ENCODE results near the gene TMEM54. TPM values are rescaled to one million over a fixed set of nuclear protein-coding genes. Genes with fewer than 3 reads are reported as not detected.

TMEM54 gene
- total and polyA plus RNA-seq, 2 experiments from 2014 or later: 17.1 to 61.6 TPM

GRCh38 chr1:32877211-32878110, 23.7 kb downstream of the TMEM54 start:
- Histone ChIP-seq H3K36me3 (no peaks in the 10 kb centered on the region), H3K4me1 (ENCODE audit: low read depth) (no peaks in the 10 kb centered on the region), H3K27me3 (no peaks in the 10 kb centered on the region), H3K27ac (no peak overlapping the region), H3K4me3 (no peak overlapping the region), H3K9me3 (ENCODE audit: low read depth) (no peaks in the 10 kb centered on the region)
- no peak for DNase-seq (ENCODE audit: low read depth in 1 of 2, low spot score in 1 of 2)
- TF ChIP-seq CTCF (IDR thresholded peaks at IDR 0.05; ENCODE audit: low read depth, low read length): no peak

GRCh38 chr1:32876341-32877210, 24.6 kb downstream of the TMEM54 start:
- H3K4me1 ChIP-seq (ENCODE audit: low read depth): no peaks in the 10 kb centered on the region
- DNase-seq (ENCODE audit: low read depth in 1 of 2, low spot score in 1 of 2): peak; percentile 61 to 66
- H3K9me3 ChIP-seq (ENCODE audit: low read depth): no peaks in the 10 kb centered on the region
- no peak overlapping the region for H3K4me3 ChIP-seq
- H3K27me3 ChIP-seq: peaks cover 4% of the 10 kb centered on the region
- peak; percentile 94 for TF ChIP-seq CTCF (IDR thresholded peaks at IDR 0.05; ENCODE audit: low read depth, low read length)
- no peaks in the 10 kb centered on the region for H3K36me3 ChIP-seq
- H3K27ac ChIP-seq: no peak overlapping the region

GRCh38 chr1:32874860-32875752, 26.1 kb downstream of the TMEM54 start:
- no peak for DNase-seq (ENCODE audit: low read depth in 1 of 2, low spot score in 1 of 2)
- H3K27me3 ChIP-seq: peaks cover 8% of the 10 kb centered on the region
- H3K36me3 ChIP-seq: no peaks in the 10 kb centered on the region
- TF ChIP-seq CTCF (IDR thresholded peaks at IDR 0.05; ENCODE audit: low read depth, low read length): no peak
- no peaks in the 10 kb centered on the region for H3K9me3 ChIP-seq (ENCODE audit: low read depth)
- H3K27ac ChIP-seq: no peak overlapping the region
- H3K4me3 ChIP-seq: no peak overlapping the region
- H3K4me1 ChIP-seq (ENCODE audit: low read depth): peaks cover 2% of the 10 kb centered on the region

- no peak for DNase-seq (ENCODE audit: low read depth in 1 of 2, low spot score in 1 of 2)
- H3K27me3 ChIP-seq: peaks cover 11% of the 10 kb centered on the region
- H3K4me1 ChIP-seq (ENCODE audit: low read depth): peaks cover 7% of the 10 kb centered on the region
Measured at GRCh38 chr1:32873484-32873883, 27.7 kb downstream of the TMEM54 start.

More at GRCh38 chr1:32873484-32873883, 27.7 kb downstream of the TMEM54 start:
- Histone ChIP-seq H3K9me3 (ENCODE audit: low read depth) (no peaks in the 10 kb centered on the region), H3K4me3 (no peak overlapping the region), H3K36me3 (no peaks in the 10 kb centered on the region), H3K27ac (no peak overlapping the region)
- no peak for TF ChIP-seq CTCF (IDR thresholded peaks at IDR 0.05; ENCODE audit: low read depth, low read length)

All from cardiac muscle cell (in vitro differentiated cells and primary cell).